ENCODE measurements around the gene ATG16L1.

Gene ATG16L1

DNA sequence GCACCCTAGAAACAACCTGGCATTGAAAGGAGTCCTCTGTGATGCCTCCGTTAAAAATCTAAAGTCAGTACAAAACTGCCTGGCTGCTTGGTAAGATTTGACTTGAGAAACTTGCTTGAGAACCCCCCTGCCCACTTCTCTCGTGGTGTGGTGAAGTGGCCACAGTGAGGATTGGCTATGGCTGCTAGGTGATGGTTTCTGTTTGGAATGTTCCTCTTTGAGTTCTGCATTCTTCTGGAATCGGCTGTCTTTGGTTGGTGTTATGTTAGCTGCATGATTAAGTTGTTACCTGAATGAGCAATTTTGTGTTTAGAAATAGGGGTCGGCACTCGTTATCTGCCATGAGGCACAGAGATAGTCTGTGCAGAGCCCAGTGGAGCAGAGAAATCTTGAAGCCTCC lies 34.4 kb downstream of the ATG16L1 start:
- Histone ChIP-seq H3K27ac (ENCODE audit: low read length) (no peak overlapping the region), H3K79me2 (ENCODE audit: low read length) (no peaks in the 10 kb centered on the region), H3K36me3 (replicated peaks; ENCODE audit: insufficient read depth, low read length) (peaks cover 4% of the 10 kb centered on the region; the same call in 1 of the 2 replicates), H3F3A (ENCODE audit: insufficient read depth, low read length) (no peaks in the 10 kb centered on the region), H3K27me3 (replicated peaks; ENCODE audit: insufficient read depth, low read length) (no peaks in the 10 kb centered on the region), H3K4me3 (ENCODE audit: low read length) (no peak overlapping the region), H3K4me1 (ENCODE audit: low read length) (no peaks in the 10 kb centered on the region), H4K20me1 (ENCODE audit: insufficient read depth, low read length) (no peaks in the 10 kb centered on the region), H3K9ac (ENCODE audit: low read length) (no peak overlapping the region), H2AFZ (ENCODE audit: low read length) (no peak overlapping the region), H3K9me2 (replicated peaks; ENCODE audit: insufficient read depth, low read length) (no peaks in the 10 kb centered on the region), H3K4me2 (ENCODE audit: low read depth, low read length) (no peak overlapping the region), H3K9me3 (replicated peaks; ENCODE audit: insufficient read depth, low read length) (no peaks in the 10 kb centered on the region)
- no peak for TF ChIP-seq EZH2 (optimal IDR thresholded peaks at IDR 0.05; ENCODE audit: low read depth, low read length)
- TF ChIP-seq, protein P1, sequence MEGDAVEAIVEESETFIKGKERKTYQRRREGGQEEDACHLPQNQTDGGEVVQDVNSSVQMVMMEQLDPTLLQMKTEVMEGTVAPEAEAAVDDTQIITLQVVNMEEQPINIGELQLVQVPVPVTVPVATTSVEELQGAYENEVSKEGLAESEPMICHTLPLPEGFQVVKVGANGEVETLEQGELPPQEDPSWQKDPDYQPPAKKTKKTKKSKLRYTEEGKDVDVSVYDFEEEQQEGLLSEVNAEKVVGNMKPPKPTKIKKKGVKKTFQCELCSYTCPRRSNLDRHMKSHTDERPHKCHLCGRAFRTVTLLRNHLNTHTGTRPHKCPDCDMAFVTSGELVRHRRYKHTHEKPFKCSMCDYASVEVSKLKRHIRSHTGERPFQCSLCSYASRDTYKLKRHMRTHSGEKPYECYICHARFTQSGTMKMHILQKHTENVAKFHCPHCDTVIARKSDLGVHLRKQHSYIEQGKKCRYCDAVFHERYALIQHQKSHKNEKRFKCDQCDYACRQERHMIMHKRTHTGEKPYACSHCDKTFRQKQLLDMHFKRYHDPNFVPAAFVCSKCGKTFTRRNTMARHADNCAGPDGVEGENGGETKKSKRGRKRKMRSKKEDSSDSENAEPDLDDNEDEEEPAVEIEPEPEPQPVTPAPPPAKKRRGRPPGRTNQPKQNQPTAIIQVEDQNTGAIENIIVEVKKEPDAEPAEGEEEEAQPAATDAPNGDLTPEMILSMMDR (IDR thresholded peaks at IDR 0.05; ENCODE audit: low read length), result no peak
- DNase-seq, result no peak

DNA sequence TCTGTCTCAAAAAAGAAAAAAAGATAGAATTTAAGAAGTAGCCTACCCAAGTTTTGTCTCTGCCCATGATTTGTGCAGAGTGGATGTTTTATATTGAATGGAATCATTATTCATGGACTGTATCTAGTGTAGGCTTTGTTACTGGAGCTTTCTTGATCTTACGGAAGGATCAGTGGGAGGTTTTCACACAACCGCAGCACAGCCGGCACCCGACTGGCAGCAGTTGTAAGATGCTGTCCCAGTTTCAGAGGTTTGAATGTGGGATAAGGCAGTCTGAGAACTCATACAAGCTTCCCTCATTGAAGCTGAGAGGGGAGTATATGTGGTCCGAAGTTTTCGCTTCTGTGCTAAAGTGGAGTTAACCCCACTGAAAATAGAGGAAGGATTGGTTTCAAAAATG lies 36.4 kb downstream of the ATG16L1 start:
- Histone ChIP-seq H3K27me3 (replicated peaks; ENCODE audit: insufficient read depth, low read length) (no peaks in the 10 kb centered on the region), H3K79me2 (ENCODE audit: low read length) (no peaks in the 10 kb centered on the region), H4K20me1 (ENCODE audit: insufficient read depth, low read length) (no peaks in the 10 kb centered on the region), H3K4me2 (ENCODE audit: low read depth, low read length) (no peak overlapping the region), H3K9me2 (replicated peaks; ENCODE audit: insufficient read depth, low read length) (no peaks in the 10 kb centered on the region), H3K9ac (ENCODE audit: low read length) (no peak overlapping the region), H3K36me3 (replicated peaks; ENCODE audit: insufficient read depth, low read length) (0 out of 2 replicates have a peak, but pooled peaks cover 3% of the 10 kb centered on the region), H3F3A (ENCODE audit: insufficient read depth, low read length) (no peaks in the 10 kb centered on the region), H3K27ac (ENCODE audit: low read length) (no peak overlapping the region), H3K9me3 (replicated peaks; ENCODE audit: insufficient read depth, low read length) (no peaks in the 10 kb centered on the region), H2AFZ (ENCODE audit: low read length) (no peak overlapping the region), H3K4me1 (ENCODE audit: low read length) (no peaks in the 10 kb centered on the region), H3K4me3 (ENCODE audit: low read length) (no peak overlapping the region)
- no peak for TF ChIP-seq EZH2 (optimal IDR thresholded peaks at IDR 0.05; ENCODE audit: low read depth, low read length)
- TF ChIP-seq, protein P1 (IDR thresholded peaks at IDR 0.05; ENCODE audit: low read length), result no peak
- TF ChIP-seq EZH2phosphoT487 (IDR thresholded peaks at IDR 0.05; ENCODE audit: low read length), result no peak
- no peak for DNase-seq

DNA sequence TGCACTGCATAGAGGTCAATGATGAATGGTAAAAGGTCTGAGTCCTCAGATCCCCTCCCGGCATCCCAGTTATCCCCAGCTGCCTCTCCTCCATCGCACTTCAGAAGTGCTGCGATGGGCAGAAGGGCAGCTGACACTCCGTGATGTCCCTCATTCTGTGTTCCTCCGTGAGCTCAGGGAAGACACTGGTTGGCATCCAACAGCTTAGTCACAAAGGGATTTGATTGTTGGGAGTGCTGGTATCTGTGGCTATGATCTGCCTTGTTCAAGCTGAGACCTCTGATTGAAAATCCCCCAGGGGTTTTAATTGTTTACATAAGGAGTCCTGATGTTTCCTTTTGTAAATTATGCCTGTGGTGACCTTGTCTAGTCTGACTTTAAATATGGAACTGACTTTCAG lies 37.2 kb downstream of the ATG16L1 start:
- no peaks in the 10 kb centered on the region for H3K9me2 ChIP-seq (replicated peaks; ENCODE audit: insufficient read depth, low read length)
- H3K9me3 ChIP-seq (replicated peaks; ENCODE audit: insufficient read depth, low read length), result no peaks in the 10 kb centered on the region
- no peaks in the 10 kb centered on the region for H3F3A ChIP-seq (ENCODE audit: insufficient read depth, low read length)
- no peaks in the 10 kb centered on the region for H3K79me2 ChIP-seq (ENCODE audit: low read length)
- no peaks in the 10 kb centered on the region for H4K20me1 ChIP-seq (ENCODE audit: insufficient read depth, low read length)
- H3K9ac ChIP-seq (ENCODE audit: low read length), result no peak overlapping the region
- H2AFZ ChIP-seq (ENCODE audit: low read length), result no peak overlapping the region
- H3K27ac ChIP-seq (ENCODE audit: low read length), result no peak overlapping the region
- 0 out of 2 replicates have a peak, but pooled peaks cover 3% of the 10 kb centered on the region for H3K36me3 ChIP-seq (replicated peaks; ENCODE audit: insufficient read depth, low read length)
- no peak overlapping the region for H3K4me2 ChIP-seq (ENCODE audit: low read depth, low read length)
- DNase-seq, result no peak
- no peaks in the 10 kb centered on the region for H3K27me3 ChIP-seq (replicated peaks; ENCODE audit: insufficient read depth, low read length)
- no peaks in the 10 kb centered on the region for H3K4me1 ChIP-seq (ENCODE audit: low read length)
- no peak overlapping the region for H3K4me3 ChIP-seq (ENCODE audit: low read length)
- TF ChIP-seq EZH2 (optimal IDR thresholded peaks at IDR 0.05; ENCODE audit: low read depth, low read length), result no peak
- TF ChIP-seq, protein P1 (IDR thresholded peaks at IDR 0.05; ENCODE audit: low read length), result no peak
- no peak for TF ChIP-seq EZH2phosphoT487 (IDR thresholded peaks at IDR 0.05; ENCODE audit: low read length)

All from MM.1S (cell line).